Measurements from ENCODE around the gene PAM.

PAM gene

DNA sequence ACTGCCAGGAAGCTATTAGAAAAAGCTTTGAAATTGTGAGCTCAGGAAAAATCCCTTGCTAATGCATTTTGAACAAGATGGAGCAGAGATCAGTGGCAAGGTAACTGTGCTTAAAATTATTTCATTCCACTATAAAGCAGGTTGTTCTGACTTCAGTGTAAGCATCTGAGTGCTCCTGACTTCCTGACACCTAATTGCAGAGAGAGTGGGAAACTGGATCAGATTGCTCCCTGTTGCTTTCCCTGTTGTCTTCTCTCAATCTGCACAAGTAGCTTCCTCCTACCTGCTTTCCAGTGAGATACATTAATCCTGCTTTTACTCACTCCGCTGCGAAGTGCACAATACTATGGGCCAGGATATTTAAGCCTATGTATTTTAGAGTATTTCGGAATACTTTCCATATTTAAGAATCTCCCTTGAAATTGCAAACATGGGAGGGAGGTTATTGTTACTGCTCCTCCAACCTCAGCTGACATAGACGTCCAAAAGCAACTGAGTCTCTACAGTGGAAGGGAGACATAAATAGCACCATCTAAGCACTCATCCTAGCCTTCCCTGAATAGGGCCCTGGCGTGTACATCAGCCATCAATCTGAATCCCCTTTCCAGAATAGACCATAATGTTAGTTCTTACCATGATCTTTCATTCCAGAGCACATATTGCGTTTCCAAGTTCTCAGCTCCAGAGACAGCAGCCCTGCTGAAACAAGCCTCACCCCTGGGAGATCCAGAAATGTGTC is 178.8 kb downstream of the PAM start:
- H3K4me3 ChIP-seq (ENCODE audit: low read depth, low read length): no peak overlapping the region
- no peak for DNase-seq
- TF ChIP-seq, protein P1, sequence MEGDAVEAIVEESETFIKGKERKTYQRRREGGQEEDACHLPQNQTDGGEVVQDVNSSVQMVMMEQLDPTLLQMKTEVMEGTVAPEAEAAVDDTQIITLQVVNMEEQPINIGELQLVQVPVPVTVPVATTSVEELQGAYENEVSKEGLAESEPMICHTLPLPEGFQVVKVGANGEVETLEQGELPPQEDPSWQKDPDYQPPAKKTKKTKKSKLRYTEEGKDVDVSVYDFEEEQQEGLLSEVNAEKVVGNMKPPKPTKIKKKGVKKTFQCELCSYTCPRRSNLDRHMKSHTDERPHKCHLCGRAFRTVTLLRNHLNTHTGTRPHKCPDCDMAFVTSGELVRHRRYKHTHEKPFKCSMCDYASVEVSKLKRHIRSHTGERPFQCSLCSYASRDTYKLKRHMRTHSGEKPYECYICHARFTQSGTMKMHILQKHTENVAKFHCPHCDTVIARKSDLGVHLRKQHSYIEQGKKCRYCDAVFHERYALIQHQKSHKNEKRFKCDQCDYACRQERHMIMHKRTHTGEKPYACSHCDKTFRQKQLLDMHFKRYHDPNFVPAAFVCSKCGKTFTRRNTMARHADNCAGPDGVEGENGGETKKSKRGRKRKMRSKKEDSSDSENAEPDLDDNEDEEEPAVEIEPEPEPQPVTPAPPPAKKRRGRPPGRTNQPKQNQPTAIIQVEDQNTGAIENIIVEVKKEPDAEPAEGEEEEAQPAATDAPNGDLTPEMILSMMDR (IDR thresholded peaks at IDR 0.05; ENCODE audit: low read depth, low read length): no peak
- H3K27me3 ChIP-seq (ENCODE audit: insufficient read depth, low read depth, severe bottlenecking): no peaks in the 10 kb centered on the region
- no peaks in the 10 kb centered on the region for H3K9me3 ChIP-seq (ENCODE audit: severe bottlenecking)
- H3K27ac ChIP-seq: no peak overlapping the region
- H3K36me3 ChIP-seq: no peaks in the 10 kb centered on the region

DNA sequence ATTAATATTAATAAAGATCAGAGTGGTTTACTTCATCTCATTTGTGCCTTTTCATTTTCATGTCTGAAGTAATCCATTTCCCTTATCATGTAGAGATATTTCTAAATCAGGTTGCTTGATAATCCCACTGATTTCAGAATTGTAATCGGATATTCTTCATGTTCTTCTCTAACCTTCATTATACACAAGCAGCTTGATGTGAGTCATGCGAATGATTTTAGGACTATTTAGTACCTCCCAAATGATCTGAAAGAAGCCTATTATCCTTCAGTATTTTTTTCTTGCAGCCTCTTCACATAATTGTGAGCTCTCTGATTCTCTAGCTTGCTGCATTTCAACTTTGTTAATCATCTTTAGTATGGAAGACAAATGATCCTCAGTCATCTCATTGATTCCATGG is 182.8 kb downstream of the PAM start:
- Histone ChIP-seq H3K36me3 (no peaks in the 10 kb centered on the region), H3K4me3 (ENCODE audit: low read depth, low read length) (no peak overlapping the region), H3K27me3 (ENCODE audit: insufficient read depth, low read depth, severe bottlenecking) (no peaks in the 10 kb centered on the region), H3K9me3 (ENCODE audit: severe bottlenecking) (no peaks in the 10 kb centered on the region), H3K27ac (no peak overlapping the region)
- TF ChIP-seq, protein P1 (IDR thresholded peaks at IDR 0.05; ENCODE audit: low read depth, low read length): no peak
- no peak for DNase-seq

DNA sequence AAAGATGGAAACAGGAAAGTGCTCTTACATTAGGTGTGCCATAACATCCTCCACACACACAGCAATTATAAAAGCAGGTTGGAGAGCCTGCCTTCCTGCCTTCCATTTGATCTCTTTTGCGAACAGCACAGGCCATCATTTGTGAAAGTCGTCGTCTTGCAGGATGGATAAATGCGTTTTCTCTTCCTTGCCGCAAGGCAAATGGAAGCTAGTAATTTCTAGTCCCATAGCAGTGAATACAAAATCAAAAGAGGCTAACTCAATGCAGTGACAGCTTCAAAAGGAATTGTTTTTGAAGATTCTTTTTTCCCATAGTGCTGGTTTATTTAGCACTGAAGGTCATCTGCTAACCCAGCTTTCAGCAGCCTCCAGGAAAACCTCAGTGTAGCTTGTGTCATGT is 186.0 kb downstream of the PAM start:
- H3K27ac ChIP-seq: no peak overlapping the region
- no peaks in the 10 kb centered on the region for H3K9me3 ChIP-seq (ENCODE audit: severe bottlenecking)
- TF ChIP-seq, protein P1 (IDR thresholded peaks at IDR 0.05; ENCODE audit: low read depth, low read length): no peak
- no peaks in the 10 kb centered on the region for H3K36me3 ChIP-seq
- no peak overlapping the region for H3K4me3 ChIP-seq (ENCODE audit: low read depth, low read length)
- H3K27me3 ChIP-seq (ENCODE audit: insufficient read depth, low read depth, severe bottlenecking): no peaks in the 10 kb centered on the region
- no peak for DNase-seq

DNA sequence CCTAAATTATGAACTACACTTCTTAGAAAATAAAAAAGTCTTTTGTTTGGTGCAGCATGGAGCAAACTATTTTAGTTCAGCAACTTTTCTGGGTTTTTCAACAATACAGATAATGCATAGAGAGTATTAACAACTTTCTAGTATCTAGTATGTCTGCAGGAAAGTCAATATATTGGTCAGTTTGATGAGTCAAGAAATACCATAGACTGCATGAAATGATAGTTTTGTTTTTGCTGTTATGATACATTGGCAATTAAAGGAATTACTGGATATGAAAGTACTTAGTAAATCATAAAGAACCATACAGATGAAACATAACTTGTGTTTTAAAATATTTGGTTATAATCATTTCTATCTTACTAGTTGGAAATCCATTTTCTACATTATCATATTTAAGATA is 191.3 kb downstream of the PAM start:
- Histone ChIP-seq H3K27ac (no peak overlapping the region), H3K36me3 (no peaks in the 10 kb centered on the region), H3K4me3 (ENCODE audit: low read depth, low read length) (no peak overlapping the region), H3K27me3 (ENCODE audit: insufficient read depth, low read depth, severe bottlenecking) (no peaks in the 10 kb centered on the region), H3K9me3 (ENCODE audit: severe bottlenecking) (no peaks in the 10 kb centered on the region)
- DNase-seq: no peak
- TF ChIP-seq, protein P1 (IDR thresholded peaks at IDR 0.05; ENCODE audit: low read depth, low read length): no peak

DNA sequence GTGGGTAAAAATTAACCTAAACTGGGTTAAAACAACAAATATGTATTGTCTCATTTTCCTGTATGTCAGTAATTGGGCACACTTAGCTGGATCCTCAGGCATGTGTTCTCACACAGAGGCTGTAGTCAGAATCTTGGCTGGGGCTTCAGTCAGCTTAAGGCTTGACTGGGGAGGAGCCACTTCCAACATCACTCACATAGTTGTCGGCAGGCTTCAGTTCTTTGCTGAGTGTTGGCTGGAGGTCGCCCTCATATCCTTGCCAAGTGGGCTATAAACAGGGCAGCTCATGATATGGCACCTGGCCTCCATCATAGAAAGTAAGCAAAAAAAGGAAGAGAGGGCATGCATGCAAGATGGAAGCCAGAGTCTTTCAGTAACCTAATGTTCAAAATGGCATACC is 191.9 kb downstream of the PAM start:
- H3K27me3 ChIP-seq (ENCODE audit: insufficient read depth, low read depth, severe bottlenecking): no peaks in the 10 kb centered on the region
- no peaks in the 10 kb centered on the region for H3K9me3 ChIP-seq (ENCODE audit: severe bottlenecking)
- H3K27ac ChIP-seq: no peak overlapping the region
- no peak for DNase-seq
- H3K4me3 ChIP-seq (ENCODE audit: low read depth, low read length): no peak overlapping the region
- H3K36me3 ChIP-seq: no peaks in the 10 kb centered on the region
- TF ChIP-seq, protein P1 (IDR thresholded peaks at IDR 0.05; ENCODE audit: low read depth, low read length): no peak

DNA sequence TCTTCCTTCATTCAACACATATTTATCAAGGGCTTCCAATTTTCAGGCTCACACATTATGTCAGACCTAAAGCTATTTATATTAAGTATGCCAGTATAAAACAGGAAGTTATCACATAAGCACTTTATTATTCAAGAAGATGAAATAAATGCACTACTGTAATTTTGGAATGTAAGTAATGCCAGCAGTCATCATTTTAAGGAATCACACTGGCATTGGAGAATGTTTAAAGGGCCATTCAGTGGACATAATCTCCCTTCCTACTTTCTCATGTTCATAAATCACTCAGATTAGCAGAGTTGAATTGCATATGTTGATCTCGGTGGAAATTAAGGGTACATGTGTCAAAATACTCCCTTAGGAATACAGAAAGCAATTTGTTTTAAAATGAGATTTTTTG is 200.4 kb downstream of the PAM start:
- DNase-seq: no peak
- Histone ChIP-seq H3K27me3 (ENCODE audit: insufficient read depth, low read depth, severe bottlenecking) (no peaks in the 10 kb centered on the region), H3K36me3 (no peaks in the 10 kb centered on the region), H3K4me3 (ENCODE audit: low read depth, low read length) (no peak overlapping the region), H3K27ac (no peak overlapping the region), H3K9me3 (ENCODE audit: severe bottlenecking) (no peaks in the 10 kb centered on the region)
- TF ChIP-seq, protein P1 (IDR thresholded peaks at IDR 0.05; ENCODE audit: low read depth, low read length): no peak

Measured in WERI-Rb-1 (cell line).